ENCODE results near the gene EHD2. TPM values are rescaled to one million over a fixed set of nuclear protein-coding genes. Genes with fewer than 3 reads are reported as not detected.
"Not testable (repeated sequence)": the region's sequence is repeated elsewhere in the genome, so short reads cannot be mapped to it uniquely, and the experiment has no call there.

The EHD2 gene
- total RNA-seq, 1 experiment from 2014 or later, result 2.9 TPM

- Histone ChIP-seq H3K36me3 (ENCODE audit: insufficient read depth, low read length, poor library complexity, severe bottlenecking) (peaks cover 9% of the 10 kb centered on the region), H3K4me1 (ENCODE audit: insufficient read depth, low read length, poor library complexity, severe bottlenecking) (no peaks in the 10 kb centered on the region), H3K4me3 (ENCODE audit: low read depth, low read length, poor library complexity, severe bottlenecking) (no peak overlapping the region), H3K9me3 (ENCODE audit: low read depth, low read length, poor library complexity, severe bottlenecking) (no peaks in the 10 kb centered on the region), H3K27me3 (replicated peaks; ENCODE audit: insufficient read depth, low read depth, low read length, poor library complexity) (no peaks in the 10 kb centered on the region), H3K27ac (ENCODE audit: low read depth, low read length, poor library complexity, severe bottlenecking) (no peak overlapping the region)
- POLR2A ChIA-PET (ENCODE audit: low non-redundant PET), result no interaction called here
- TF ChIP-seq EZH2 (IDR thresholded peaks at IDR 0.05; ENCODE audit: borderline replicate concordance, low read depth, low read length, poor library complexity, severe bottlenecking), result no peak
- no peak for TF ChIP-seq CTCF (conservative IDR thresholded peaks at IDR 0.05; ENCODE audit: low read depth, low read length)
- intact Hi-C loops (cut with micrococcal nuclease; ENCODE audit: unreplicated experiment), result no loop called here
- CTCF ChIA-PET, result no interaction called here
- no TSS peak for BruUV-seq (replicated peaks)
- no peak for DNase-seq (ENCODE audit: low spot score)
Measured at GRCh38 chr19:47762151-47762550, 48.9 kb downstream of the EHD2 start.

GRCh38 chr19:47762615-47763308 lies 49.5 kb downstream of the EHD2 start:
- no peak overlapping the region for H3K27ac ChIP-seq (ENCODE audit: low read depth, low read length, poor library complexity, severe bottlenecking)
- peaks cover 3% of the 10 kb centered on the region for H3K36me3 ChIP-seq (ENCODE audit: insufficient read depth, low read length, poor library complexity, severe bottlenecking)
- no peak for DNase-seq (ENCODE audit: low spot score)
- no peaks in the 10 kb centered on the region for H3K27me3 ChIP-seq (replicated peaks; ENCODE audit: insufficient read depth, low read depth, low read length, poor library complexity)
- intact Hi-C loops (cut with micrococcal nuclease; ENCODE audit: unreplicated experiment), result no loop called here
- no peak overlapping the region for H3K4me3 ChIP-seq (ENCODE audit: low read depth, low read length, poor library complexity, severe bottlenecking)
- H3K4me1 ChIP-seq (ENCODE audit: insufficient read depth, low read length, poor library complexity, severe bottlenecking), result no peaks in the 10 kb centered on the region
- CTCF ChIA-PET, result no interaction called here
- POLR2A ChIA-PET (ENCODE audit: low non-redundant PET), result interaction anchor here (0.6 kb wide), 1 partner anchor 10 kb away, joined by 4 read pairs; no protein-coding TSS in a partner anchor
- no TSS peak for BruUV-seq (replicated peaks)
- TF ChIP-seq CTCF (conservative IDR thresholded peaks at IDR 0.05; ENCODE audit: low read depth, low read length), result no peak
- TF ChIP-seq EZH2 (IDR thresholded peaks at IDR 0.05; ENCODE audit: borderline replicate concordance, low read depth, low read length, poor library complexity, severe bottlenecking), result no peak
- no peaks in the 10 kb centered on the region for H3K9me3 ChIP-seq (ENCODE audit: low read depth, low read length, poor library complexity, severe bottlenecking)

GRCh38 chr19:47764705-47765104 lies 51.5 kb downstream of the EHD2 start:
- BruUV-seq (replicated peaks), result not testable (repeated sequence)

More at GRCh38 chr19:47764705-47765104, 51.5 kb downstream of the EHD2 start:
- CTCF ChIA-PET, result interaction anchor here (1.5 to 1.6 kb wide), 2 partner anchors 11 to 25 kb away, joined by 8 to 10 read pairs; no protein-coding TSS in a partner anchor
- intact Hi-C loops (cut with micrococcal nuclease; ENCODE audit: unreplicated experiment); H3K27me3 ChIP-seq (replicated peaks; ENCODE audit: insufficient read depth, low read depth, low read length, poor library complexity); H3K4me1 ChIP-seq (ENCODE audit: insufficient read depth, low read length, poor library complexity, severe bottlenecking); H3K27ac ChIP-seq (ENCODE audit: low read depth, low read length, poor library complexity, severe bottlenecking); H3K36me3 ChIP-seq (ENCODE audit: insufficient read depth, low read length, poor library complexity, severe bottlenecking); H3K9me3 ChIP-seq (ENCODE audit: low read depth, low read length, poor library complexity, severe bottlenecking); DNase-seq (ENCODE audit: low spot score); H3K4me3 ChIP-seq (ENCODE audit: low read depth, low read length, poor library complexity, severe bottlenecking): not testable (repeated sequence)
- POLR2A ChIA-PET (ENCODE audit: low non-redundant PET), result interaction anchor here (0.5 kb wide), 1 partner anchor 20 kb away, joined by 3 read pairs; the partner anchor contains the start of gene NOP53

All from A673 (cell line).